GM13977 (cell line): ENCODE data around the gene DNTT.

Experiments
- DNase-seq: peaks from one replicate; pipeline ENCODE4 v3.0.0; 2012; ENCODE audit warnings: low spot score
- CTCF ChIP-seq: IDR thresholded peaks from 2 replicates; pipeline ENCODE4 v1.5.1; 2012; ENCODE audit warnings: mild to moderate bottlenecking, control low read depth; ENCODE audit not compliant: insufficient read depth; ENCODE audit errors: extremely low read depth, missing control alignments
- in situ Hi-C: fragments of 300-500 bp; cut with MboI; formaldehyde crosslinking; loops from one replicate; pipeline ENCODE4 v1.12.0; 2022; ENCODE audit warnings: low sequenced_read_pairs, low pct_unique_long_range_greater_than_20kb, mixed read lengths, inconsistent platforms; ENCODE audit not compliant: unreplicated experiment

DNTT gene

DNA sequence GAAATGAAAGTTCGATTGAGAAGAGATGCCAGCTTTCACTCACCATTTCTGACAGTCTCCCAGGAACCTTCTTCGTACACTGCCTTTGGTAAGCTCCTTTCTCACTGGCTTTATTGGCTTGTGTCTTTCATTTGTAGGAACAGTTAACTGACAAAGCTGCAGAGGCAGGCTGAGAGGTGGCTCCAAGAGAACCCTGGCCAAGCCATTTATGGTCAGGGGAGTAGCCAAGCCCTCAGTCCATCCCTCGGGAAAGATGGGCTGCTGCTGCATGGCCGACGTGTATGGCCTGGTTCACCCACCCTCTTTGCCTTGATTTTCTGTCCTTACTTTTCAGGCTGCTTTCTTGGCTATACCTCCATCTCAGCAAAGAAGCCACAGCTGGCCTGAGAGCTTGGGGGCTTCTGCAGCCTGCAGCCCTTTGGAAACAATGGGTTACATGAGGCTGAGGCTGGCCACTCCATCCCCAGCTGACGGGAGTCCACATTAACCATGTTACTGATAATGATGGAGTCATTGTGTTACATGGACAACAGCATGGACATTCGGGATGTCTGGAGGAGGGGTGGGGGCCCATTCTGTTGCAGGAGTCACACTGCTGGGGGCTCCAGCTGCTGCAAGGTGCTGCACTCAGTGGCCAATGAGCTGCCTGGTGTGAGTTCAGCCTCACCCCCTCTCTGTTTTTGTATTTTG is 54.8 kb downstream of the DNTT start, which contains the start of gene OPALIN:
TSS of gene OPALIN (minus strand) at position 152 of the 690 bp plus-strand sequence. CDS start at position 46, 106 bp downstream.
- in situ Hi-C loops: no loop called here
- DNase-seq: no peak
- TF ChIP-seq CTCF: no peak

- in situ Hi-C loops: no loop called here
These were observed 55.4 kb downstream of the DNTT start for GRCh38 chr10:96359616-96360015.

GRCh38 chr10:96360331-96360730 is 56.1 kb downstream of the DNTT start:
- in situ Hi-C loops: no loop called here
- TF ChIP-seq CTCF: no peak
- no peak for DNase-seq

More at GRCh38 chr10:96359616-96360015, 55.4 kb downstream of the DNTT start:
- no peak for TF ChIP-seq CTCF
- DNase-seq: no peak

DNA sequence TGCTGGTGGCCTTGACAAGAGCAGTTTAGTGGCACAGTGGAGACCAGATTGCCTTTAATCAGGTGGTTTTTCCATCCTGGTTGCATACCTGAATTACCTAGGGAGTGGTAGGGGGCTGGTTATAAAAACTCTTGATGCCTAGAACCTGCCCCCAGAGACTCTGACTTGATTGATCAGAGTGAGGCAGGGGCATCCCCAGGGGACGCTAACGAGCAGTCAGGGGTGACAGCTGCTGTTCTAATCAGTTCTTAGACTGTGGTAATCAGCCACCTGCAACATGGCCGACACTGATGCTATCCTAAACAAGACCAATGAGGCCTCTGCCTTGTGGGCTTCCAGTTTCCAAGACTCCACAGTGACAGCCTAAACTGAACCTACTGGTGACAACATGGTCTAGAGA is 56.5 kb downstream of the DNTT start:
- TF ChIP-seq CTCF: no peak
- no peak for DNase-seq
- in situ Hi-C loops: no loop called here

GRCh38 chr10:96365571-96365970 is 61.3 kb downstream of the DNTT start:
- no peak for TF ChIP-seq CTCF
- DNase-seq: no peak
- in situ Hi-C loops: no loop called here

GRCh38 chr10:96366508-96366907 is 62.3 kb downstream of the DNTT start:
- DNase-seq: no peak
- in situ Hi-C loops: no loop called here
- TF ChIP-seq CTCF: no peak

DNA sequence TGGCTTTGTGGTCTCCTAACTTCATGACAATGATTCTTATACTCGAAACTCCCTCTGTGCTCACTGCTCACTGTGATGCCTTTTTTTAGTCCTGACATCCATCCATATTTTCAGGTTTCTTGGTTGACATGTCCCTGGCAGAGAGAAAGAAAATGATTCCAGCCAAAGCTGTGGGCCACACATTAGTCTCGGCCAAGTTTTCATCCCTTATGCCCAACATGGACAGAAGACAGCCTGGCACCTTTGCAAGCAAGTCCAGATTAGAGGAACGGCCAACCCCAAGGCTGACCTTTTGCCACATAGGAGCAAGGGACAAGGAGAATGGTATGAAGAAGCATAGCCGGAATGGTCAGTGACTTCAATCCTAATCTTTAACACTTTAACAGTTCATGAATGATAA is 63.2 kb downstream of the DNTT start:
- in situ Hi-C loops: no loop called here
- no peak for DNase-seq
- TF ChIP-seq CTCF: no peak
